H7 (cell line): ENCODE measurements around the gene FRAS1. TPM values are rescaled to one million over a fixed set of nuclear protein-coding genes. Genes with fewer than 3 reads are reported as not detected.
"Not testable (repeated sequence)": the region's sequence is repeated elsewhere in the genome, so short reads cannot be mapped to it uniquely, and the experiment has no call there.

Experiments
- DNase-seq: peaks from one replicate; pipeline ENCODE4 v3.0.0; 2012
- H3K27me3 ChIP-seq: 2 replicates; pipeline ENCODE4 v1.6.0; 2011; ENCODE audit warnings: mild to moderate bottlenecking, low read length; ENCODE audit not compliant: control insufficient read depth, insufficient read depth
- H3K36me3 ChIP-seq: replicated peaks from 2 replicates; pipeline ENCODE4 v1.5.1; 2011; ENCODE audit warnings: low read length; ENCODE audit not compliant: control insufficient read depth, insufficient read depth
- H3K4me3 ChIP-seq: 2 replicates; pipeline ENCODE4 v1.5.1; 2011; ENCODE audit warnings: low read depth, mild to moderate bottlenecking, control low read depth, low read length, moderate library complexity; ENCODE audit not compliant: insufficient read depth
- total RNA-seq: library from RNA; depleted of rRNA; stranded (reverse); fragments of >200 nt; shearing (Covaris generic); gene quantifications from 2 replicates; pipeline ENCODE4 v1.2.3, GENCODE V29; 2014

FRAS1 gene
- total RNA-seq, 1 experiment from 2014 or later = 20.9 TPM

- H3K4me3 ChIP-seq = no peak overlapping the region
- no peak for DNase-seq
- no peaks in the 10 kb centered on the region for H3K27me3 ChIP-seq
- H3K36me3 ChIP-seq = no peaks in the 10 kb centered on the region; the same call in 1 of the 2 replicates
Observed at GRCh38 chr4:78069859-78070258, 12.7 kb downstream of the FRAS1 start.

- Histone ChIP-seq H3K36me3 (no peaks in the 10 kb centered on the region; the same call in 1 of the 2 replicates), H3K4me3 (no peak overlapping the region), H3K27me3 (no peaks in the 10 kb centered on the region)
- no peak for DNase-seq
Observed at GRCh38 chr4:78070731-78071282, 13.7 kb downstream of the FRAS1 start.

DNA sequence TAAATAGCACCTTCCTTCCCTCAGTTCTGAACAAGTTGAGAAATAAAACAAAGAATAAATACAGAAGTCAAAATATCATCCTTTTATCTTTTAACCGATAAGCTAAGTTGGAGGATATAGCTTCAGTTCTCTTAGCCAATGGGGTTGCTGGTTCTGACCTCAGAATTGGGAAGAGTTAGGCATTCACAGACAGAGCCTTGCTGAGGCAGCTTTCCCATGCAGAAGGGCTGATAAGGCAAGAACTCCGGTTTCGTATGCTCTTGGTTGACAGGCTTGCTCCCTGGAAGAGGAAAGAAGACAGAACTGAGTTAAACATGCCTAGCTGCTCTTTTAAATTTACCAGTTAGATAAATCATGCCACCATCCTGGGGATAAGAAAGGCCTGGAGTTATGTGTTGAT is 17.6 kb downstream of the FRAS1 start:
- DNase-seq = no peak
- no peaks in the 10 kb centered on the region for H3K27me3 ChIP-seq
- no peaks in the 10 kb centered on the region; the same call in 1 of the 2 replicates for H3K36me3 ChIP-seq
- H3K4me3 ChIP-seq = no peak overlapping the region

- no peaks in the 10 kb centered on the region for H3K36me3 ChIP-seq
- no peak for DNase-seq
- no peaks in the 10 kb centered on the region for H3K27me3 ChIP-seq
- H3K4me3 ChIP-seq = no peak overlapping the region
Observed at GRCh38 chr4:78075986-78076385, 18.9 kb downstream of the FRAS1 start.

DNA sequence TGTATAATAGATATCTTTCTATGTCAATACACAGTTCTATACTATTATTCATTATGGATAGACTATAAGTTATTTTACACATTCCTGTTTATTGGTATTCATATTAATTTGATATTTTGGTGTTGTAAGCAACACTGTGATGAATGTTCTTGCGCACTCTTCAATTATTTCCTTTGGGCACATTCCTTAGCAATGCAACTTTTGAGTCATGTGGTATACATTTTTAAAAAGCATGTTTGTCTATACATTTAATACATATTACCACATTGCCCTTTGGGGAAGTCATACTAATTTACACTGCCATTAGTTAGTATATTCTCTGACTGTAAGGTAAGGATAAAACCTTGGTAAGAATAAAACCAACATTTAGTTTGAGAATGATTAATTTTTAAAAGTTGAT is 21.0 kb downstream of the FRAS1 start:
- no peak overlapping the region for H3K4me3 ChIP-seq
- no peak for DNase-seq

DNA sequence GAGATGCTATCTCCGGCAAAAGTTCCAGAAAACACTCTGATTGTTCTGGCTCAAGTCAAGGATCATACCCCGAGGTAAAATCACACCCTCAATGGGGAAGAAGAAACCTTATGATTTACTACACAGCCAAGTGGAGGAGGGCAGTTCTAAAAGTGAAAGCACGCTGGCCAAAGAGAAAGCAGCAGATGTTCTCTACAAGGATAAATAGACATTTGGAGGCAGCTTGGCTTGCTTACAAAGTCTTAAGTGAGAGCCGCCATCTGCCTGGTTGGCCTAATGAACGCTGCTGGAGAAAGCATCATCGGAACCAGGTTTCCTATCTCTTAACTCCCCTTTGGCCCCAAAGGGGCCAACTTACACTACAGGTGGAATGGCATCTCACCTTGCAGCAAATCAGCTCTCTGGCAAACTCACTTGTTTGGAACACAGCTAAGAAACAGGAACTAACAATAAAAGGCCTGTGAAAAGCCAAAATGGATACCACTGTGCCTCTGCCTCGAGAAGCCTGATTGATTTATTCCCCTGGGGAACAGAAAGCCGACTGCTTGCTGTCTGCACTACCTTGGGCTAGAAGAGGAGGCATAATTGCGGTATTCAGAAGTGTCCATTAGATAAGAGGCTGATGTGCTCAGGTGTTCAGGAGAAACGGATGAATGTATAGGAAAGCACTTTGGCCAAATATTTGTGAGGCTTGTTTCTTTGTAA is 22.8 kb downstream of the FRAS1 start:
- DNase-seq = no peak
- Histone ChIP-seq H3K27me3 (no peaks in the 10 kb centered on the region), H3K4me3 (no peak overlapping the region), H3K36me3 (no peaks in the 10 kb centered on the region)

More for the DNA sequence above, 21.0 kb downstream of the FRAS1 start:
- Histone ChIP-seq H3K27me3 (no peaks in the 10 kb centered on the region), H3K36me3 (no peaks in the 10 kb centered on the region)

DNA sequence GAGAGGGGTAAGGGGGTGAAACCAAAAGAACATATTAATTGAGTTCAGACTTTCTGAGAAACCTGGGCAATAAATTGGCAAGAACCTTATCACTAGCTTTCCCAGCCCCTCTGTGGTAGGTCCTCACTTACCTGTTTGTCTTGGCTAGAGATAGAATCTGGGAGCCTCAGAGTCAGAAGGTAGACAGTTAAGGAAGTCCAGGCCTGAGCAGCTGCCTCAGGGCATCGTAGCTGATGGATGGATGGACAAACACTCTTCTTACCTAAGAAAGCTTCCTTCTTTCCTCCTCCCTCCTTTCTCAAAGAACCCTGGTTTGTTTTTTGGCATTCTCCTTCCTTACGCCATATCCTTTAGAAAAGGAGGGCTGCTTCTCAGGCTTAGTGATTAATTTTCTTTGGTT is 24.4 kb downstream of the FRAS1 start:
- no peak for DNase-seq
- no peaks in the 10 kb centered on the region for H3K36me3 ChIP-seq
- H3K4me3 ChIP-seq = no peak overlapping the region
- no peaks in the 10 kb centered on the region for H3K27me3 ChIP-seq

DNA sequence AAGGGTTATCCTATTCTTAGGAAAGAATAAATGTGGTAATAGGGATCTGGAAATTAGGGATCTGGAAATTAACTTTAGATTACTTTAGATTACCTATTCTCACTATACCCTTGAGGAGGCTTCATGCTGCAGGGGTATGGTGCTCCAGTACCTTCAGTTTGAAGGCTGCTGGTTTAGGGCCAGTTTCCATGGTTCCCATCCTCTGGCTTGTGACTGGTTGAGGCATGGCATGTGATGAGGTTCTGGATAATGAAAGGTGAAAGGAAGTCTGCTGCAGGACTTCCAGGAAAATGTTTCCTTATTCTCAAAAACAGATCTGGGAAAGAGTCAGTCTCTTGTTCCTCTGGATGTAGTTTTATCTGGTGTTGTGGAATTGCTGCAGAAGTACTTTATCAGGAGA is 25.9 kb downstream of the FRAS1 start:
- Histone ChIP-seq H3K36me3 (no peaks in the 10 kb centered on the region), H3K27me3 (no peaks in the 10 kb centered on the region), H3K4me3 (no peak overlapping the region)
- no peak for DNase-seq

DNA sequence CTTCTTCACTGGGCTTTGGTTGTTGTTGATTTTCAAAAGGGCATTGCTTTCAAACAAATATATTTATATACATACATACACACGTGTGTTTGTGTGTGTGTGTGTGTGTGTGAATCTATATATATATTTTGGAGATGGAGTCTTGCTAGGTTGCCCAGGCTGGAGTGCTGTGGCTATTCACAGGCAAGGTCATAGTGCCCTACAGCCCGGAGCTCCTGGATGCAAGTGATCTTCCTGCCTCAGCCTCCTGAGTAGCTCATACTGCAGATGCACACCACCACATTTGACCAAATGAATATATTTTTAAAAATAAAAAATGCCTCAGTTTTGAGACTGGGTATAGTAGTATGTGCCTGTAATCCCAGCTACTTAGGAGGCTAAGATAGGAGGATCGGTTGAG is 34.4 kb downstream of the FRAS1 start:
- H3K36me3 ChIP-seq = no peaks in the 10 kb centered on the region; the same call in 1 of the 2 replicates
- no peaks in the 10 kb centered on the region for H3K27me3 ChIP-seq
- H3K4me3 ChIP-seq = no peak overlapping the region
- no peak for DNase-seq

- DNase-seq, H3K27me3 ChIP-seq, H3K36me3 ChIP-seq, H3K4me3 ChIP-seq: not testable (repeated sequence)
Observed at GRCh38 chr4:78092350-78092749, 35.2 kb downstream of the FRAS1 start.

- H3K27me3 ChIP-seq = no peaks in the 10 kb centered on the region
- peaks cover 1% of the 10 kb centered on the region for H3K36me3 ChIP-seq
- peak; percentile 8 for DNase-seq
- H3K4me3 ChIP-seq = no peak overlapping the region
Observed at GRCh38 chr4:78092850-78093249, 35.7 kb downstream of the FRAS1 start.

DNA sequence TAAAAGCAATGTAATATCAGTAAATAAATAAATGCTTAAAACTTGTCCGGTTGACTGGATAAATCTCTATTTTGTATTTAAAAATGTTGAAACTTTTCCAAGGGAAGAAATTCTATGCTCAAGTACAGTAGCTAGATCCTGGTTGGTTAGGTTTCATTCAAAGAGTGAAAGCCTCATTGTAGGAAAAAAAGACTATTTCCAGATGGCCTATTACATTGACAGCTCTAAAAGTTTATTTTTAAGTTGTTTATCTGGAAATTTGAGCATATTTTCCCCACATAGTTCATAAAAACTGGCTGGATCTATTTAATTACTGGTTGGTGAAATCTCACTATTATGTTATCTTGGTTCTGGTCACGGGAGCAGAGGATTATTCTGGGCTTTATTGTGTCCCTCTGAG is 38.0 kb downstream of the FRAS1 start:
- no peaks in the 10 kb centered on the region for H3K27me3 ChIP-seq
- no peak overlapping the region for H3K4me3 ChIP-seq
- peaks cover 1% of the 10 kb centered on the region for H3K36me3 ChIP-seq
- DNase-seq = no peak

- Histone ChIP-seq H3K27me3 (no peaks in the 10 kb centered on the region), H3K36me3 (peaks cover 1% of the 10 kb centered on the region), H3K4me3 (no peak overlapping the region)
- DNase-seq = no peak
Observed at GRCh38 chr4:78099058-78099457, 41.9 kb downstream of the FRAS1 start.

- DNase-seq = no peak
Observed at GRCh38 chr4:78100060-78100459, 42.9 kb downstream of the FRAS1 start.

DNA sequence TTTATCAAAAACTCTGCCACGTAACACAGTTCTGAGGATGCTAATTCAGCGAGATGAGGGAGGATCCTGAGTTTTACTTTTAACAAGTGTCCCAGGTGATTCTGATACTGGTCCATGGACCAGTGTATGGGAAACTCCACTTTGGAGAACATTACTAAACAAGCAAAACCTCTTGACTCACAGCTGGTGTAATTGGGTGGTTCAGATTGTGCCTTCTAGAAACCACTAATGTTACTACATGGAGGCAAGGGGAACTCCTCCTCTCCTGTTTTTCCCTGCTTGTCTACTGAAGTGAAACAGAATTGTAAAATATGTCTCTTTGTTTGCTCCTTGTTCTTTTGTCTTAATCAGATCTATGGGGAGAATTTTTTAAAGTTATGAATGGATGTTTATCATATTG is 62.6 kb downstream of the FRAS1 start:
- no peak for DNase-seq
- no peaks in the 10 kb centered on the region for H3K27me3 ChIP-seq
- no peaks in the 10 kb centered on the region for H3K36me3 ChIP-seq
- H3K4me3 ChIP-seq = no peak overlapping the region

More at GRCh38 chr4:78100060-78100459, 42.9 kb downstream of the FRAS1 start:
- Histone ChIP-seq H3K4me3 (no peak overlapping the region), H3K27me3 (no peaks in the 10 kb centered on the region), H3K36me3 (peaks cover 1% of the 10 kb centered on the region)
